ENCODE measurements around the gene RABAC1.
"Not testable (repeated sequence)": the region's sequence is repeated elsewhere in the genome, so short reads cannot be mapped to it uniquely, and the experiment has no call there.

The RABAC1 gene

DNA sequence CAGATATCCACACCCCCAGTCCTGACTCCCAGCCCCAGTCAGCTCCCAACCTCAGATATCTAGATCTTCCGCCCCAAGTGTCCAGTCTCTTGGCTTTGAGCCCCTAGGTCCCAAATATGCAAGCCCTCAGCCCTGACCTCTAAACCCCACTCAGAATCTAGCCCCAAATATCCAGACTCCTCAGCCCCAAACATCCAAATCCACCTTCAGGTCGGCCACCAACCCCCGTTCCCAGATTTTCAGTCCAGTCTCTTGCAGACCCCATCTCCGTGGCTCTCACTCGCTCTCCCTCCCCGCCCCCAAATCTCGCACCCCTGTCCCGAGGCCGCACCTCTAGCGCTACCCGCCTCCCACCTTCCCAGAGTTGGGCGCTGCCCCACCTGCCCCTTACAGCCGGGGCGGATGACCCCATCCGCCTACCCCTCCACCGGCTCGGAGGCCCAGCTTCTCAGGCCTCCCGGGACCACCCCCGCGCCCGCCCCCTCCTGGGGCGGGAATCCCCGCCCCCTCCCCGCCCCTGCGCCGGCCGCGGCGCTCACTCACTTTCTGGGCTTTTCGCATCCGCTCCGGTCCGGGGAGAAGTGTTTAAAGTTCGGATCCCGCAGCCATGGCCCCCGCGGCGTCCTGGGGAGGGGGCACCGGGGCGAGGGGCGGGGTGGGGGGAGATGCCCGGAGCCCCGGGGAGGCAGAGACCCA is 31.5 kb downstream of the RABAC1 start:
- DNase-seq: no peak

DNA sequence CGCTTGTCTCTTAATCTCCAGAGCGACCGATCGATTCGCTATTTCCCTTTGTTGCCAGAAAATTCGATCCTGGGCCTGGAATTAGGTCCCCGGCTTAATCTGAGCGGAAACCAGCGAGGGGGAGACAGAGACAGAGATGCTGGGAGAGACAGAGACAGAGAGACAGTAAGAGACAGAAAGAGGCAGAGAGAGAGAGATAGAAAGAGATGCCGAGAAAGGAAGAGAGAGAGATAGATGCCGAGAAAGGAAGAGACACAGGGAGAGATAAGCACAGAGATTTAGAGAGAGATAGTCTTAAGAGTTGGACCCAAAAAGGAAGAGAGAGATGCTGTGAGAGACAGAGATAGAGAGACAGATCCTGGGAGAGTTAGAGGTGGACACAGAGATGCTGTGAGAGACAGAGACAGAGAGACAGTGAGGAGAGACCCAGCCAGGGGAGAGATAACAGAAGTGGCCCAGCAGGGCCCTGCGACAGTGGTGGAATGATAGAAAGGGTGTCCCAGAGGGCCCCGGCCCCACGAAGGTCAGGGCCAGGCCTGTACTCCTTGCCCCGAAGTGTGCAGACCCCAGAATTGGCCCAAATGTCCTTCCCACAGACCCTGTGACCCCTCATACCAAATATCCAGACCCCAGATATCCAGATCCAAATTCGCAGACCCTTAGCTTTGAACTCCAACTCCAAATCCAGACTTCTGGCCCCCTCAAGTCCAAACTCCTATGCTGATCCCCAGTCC is 32.2 kb downstream of the RABAC1 start:
- DNase-seq: no peak

GRCh38 chr19:41926028-41926762 is 32.9 kb downstream of the RABAC1 start:
- no peak for DNase-seq

- DNase-seq: no peak
Measured at GRCh38 chr19:41925208-41926003, 33.7 kb downstream of the RABAC1 start.

- no peak for DNase-seq
Measured at GRCh38 chr19:41924151-41925145, 34.7 kb downstream of the RABAC1 start.

- DNase-seq: no peak
Measured at GRCh38 chr19:41923045-41923788, 35.9 kb downstream of the RABAC1 start.

DNA sequence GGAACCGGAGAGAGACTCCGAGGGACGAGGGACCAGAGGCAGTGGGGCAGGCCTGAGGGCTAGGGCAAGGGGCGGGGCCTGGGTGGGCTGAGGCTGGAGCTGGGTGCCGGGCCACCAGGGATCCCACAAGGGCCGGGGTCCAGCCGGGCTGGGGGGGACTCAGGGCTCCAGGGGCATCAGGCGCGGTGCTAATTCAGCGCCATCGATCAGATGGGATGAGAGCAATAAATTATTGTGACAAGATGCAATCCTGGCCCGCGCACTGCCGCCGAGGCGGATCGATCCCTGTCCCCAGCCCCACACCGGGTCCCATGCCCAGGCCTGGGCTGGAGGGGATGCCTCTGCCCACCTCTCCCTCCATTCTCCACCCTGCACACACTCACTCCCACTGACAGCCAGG is 36.5 kb downstream of the RABAC1 start:
- DNase-seq: no peak

DNA sequence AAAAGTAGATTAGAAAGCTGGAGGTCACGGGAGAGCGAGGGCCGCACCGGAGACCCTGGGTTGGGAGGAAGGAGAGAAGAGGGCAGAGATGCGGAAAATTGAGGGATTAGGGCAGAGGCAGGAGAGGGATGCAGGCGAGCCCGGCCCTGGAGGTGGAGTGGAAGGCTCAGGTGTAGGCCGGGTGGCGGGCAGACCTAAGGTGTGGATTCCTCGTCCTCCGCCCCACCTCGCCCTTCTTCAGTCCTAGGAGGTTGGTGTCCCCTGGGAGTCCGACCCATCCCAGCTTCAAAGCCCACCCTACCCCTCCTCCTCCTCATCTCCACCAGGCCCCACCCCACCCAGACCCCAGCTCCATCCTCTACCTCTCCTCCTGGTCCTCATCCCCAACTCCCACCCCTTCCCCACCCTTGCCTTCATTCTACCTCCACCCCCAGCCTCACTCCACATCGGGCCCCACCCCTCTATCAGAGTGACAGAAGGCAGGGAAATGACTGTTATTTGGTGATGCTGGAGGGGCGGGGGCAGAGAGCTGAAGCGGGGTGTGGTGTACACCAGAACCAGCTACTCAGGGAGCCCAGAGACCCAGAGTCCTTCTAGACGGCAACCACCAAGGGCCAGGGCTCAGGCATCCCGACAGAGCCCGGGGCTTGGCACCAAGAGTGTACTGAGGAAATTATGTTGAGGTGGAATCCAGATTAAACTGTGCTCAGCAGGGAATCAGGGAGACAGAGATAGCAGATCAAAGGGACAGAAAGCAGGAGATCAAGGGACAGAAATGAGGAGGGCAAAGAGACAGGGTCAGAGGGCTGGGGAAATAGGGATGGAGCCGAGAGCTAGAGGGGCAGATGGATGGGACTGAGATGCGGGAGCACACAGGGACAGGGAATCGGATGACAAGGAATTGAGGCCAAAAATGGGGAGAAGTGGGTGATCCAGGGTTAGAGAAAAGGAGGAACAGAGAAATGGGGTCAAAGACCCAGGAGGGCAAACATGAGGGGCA is 37.2 kb downstream of the RABAC1 start:
- no peak for DNase-seq

- no peak for DNase-seq
Measured at GRCh38 chr19:41920882-41921576, 38.1 kb downstream of the RABAC1 start.

- DNase-seq: no peak
Measured at GRCh38 chr19:41919948-41920712, 39.0 kb downstream of the RABAC1 start.

DNA sequence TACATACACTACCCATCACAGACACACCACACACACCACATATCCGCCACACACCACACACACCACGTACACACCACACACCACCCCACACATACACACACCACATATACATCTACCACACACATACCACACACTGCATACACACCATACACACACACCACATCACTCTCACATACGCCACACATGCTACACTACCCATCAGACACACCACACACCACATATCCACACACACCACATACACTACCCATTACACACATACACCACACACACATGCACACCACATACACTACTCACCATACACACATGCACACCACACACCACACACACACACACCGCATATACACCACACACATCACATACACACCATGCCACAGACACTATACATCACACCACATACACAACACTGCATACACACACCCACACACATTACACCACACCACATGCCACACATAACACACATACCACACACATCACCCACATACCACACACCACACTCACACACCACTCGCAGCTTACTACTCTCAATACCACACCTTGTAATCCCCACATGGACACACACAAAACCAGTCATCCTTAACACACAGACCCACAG is 40.4 kb downstream of the RABAC1 start:
- DNase-seq: no peak

DNA sequence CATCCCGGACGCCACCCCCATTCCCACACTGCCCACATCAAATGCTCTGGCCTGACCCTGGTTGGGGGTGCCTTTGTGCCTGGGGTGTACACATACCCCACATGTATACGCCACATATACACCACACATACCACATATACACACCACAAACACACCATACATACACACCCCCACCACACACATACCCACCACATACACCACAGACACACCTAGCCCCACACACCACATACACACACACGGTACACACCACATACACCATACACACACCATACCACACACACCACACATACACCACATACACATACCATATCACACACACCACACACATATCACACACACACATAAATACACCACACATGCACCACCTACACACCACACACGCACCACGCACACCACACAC is 41.0 kb downstream of the RABAC1 start:
- DNase-seq: no peak

GRCh38 chr19:41917676-41918075 is 41.4 kb downstream of the RABAC1 start:
- DNase-seq: no peak

DNA sequence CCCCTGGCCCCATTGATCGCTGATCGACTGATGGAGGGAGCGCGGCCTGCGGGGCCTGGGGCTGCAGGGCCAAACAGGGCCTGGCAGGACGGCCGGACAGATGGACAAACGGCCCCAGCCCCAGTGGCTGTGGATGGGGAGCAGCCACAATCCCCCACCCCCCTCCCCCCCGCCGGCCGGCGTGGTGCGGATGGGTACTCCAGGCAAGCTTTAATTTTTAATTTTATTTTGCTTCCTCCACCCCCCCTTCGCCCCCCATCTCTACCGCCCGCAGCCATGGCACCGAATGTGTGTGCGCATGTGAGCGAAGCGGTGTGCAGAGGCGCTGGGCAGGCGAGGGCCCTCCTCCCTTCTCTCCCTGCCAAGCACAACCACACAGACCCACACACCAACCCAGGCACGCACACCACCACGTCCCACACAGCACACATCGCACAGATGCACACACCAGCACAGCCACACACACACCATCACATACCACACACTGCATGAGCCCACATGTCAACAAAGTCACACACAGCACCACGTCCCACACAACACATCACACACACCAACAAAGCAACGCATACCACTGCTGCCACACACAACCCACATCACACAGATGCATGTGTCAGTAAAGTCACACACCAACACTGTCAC is 43.2 kb downstream of the RABAC1 start:
- DNase-seq: no peak

DNA sequence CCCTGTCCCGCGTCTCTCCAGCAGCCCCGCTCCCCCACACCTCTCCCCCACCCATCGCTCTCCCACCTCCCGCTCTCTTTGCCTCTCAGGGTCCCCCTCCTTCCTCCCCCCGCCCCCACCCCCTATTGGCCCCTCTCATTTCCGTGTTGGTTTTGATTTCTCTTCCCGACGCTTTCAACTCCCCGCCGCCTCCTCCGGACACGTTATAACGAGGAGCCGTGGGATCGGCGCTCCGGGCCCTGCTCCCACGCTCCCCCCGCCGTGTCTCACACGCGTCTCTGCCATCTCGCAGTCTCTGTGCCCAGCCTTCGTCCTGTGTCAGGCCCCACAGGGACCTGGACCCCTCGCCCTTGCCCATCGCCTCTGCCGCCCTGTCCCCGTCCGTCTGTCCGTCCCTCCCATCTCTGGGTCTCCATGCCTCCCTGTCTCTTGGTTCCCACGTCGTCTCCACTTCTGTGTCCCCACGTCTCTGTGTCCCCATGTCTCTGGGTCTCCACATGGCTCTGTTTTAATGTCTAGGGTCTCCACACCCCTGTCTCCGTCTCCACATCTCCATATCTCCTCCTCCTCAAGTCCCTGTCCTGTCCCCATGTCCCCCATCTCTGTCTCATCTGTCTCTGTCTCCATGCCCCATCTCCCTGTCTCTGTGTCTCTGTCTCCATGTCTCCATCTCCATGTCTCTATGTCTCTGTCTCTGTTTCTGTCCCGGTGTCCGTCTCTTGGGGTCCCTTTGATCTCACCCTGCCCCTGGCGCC is 43.9 kb downstream of the RABAC1 start:
- DNase-seq: no peak

GRCh38 chr19:41914424-41914834 is 44.7 kb downstream of the RABAC1 start:
- not testable (repeated sequence) for DNase-seq
